IPS-18c (cell line): ENCODE results near the gene SLC25A30.
"Not testable (repeated sequence)": the region's sequence is repeated elsewhere in the genome, so short reads cannot be mapped to it uniquely, and the experiment has no call there.

Experiments
- H3K4me3 ChIP-seq: 2 replicates; pipeline ENCODE4 v1.7.0; 2013; ENCODE audit warnings: low read depth, mild to moderate bottlenecking, low read length, moderate library complexity; ENCODE audit not compliant: insufficient read depth
- H3K9me3 ChIP-seq: one replicate; pipeline ENCODE4 v1.6.1; 2013; ENCODE audit warnings: mild to moderate bottlenecking, low read length, moderate library complexity; ENCODE audit not compliant: control insufficient read depth, insufficient read depth

Gene SLC25A30

GRCh38 chr13:45403081-45403480, 15.1 kb downstream of the SLC25A30 start:
- Histone ChIP-seq H3K9me3 (no peaks in the 10 kb centered on the region), H3K4me3 (no peak overlapping the region)

- no peak overlapping the region for H3K4me3 ChIP-seq
- H3K9me3 ChIP-seq: no peaks in the 10 kb centered on the region
These were observed 15.5 kb downstream of the SLC25A30 start for GRCh38 chr13:45402641-45403040.

GRCh38 chr13:45401314-45401713, 16.9 kb downstream of the SLC25A30 start:
- H3K4me3 ChIP-seq: no peak overlapping the region
- no peaks in the 10 kb centered on the region for H3K9me3 ChIP-seq

- no peak overlapping the region for H3K4me3 ChIP-seq
- no peaks in the 10 kb centered on the region for H3K9me3 ChIP-seq
These were observed 19.3 kb downstream of the SLC25A30 start for GRCh38 chr13:45398877-45399276.

GRCh38 chr13:45396533-45397095, 21.6 kb downstream of the SLC25A30 start:
- no peaks in the 10 kb centered on the region for H3K9me3 ChIP-seq
- no peak overlapping the region for H3K4me3 ChIP-seq

GRCh38 chr13:45393941-45394570, 24.1 kb downstream of the SLC25A30 start:
- H3K9me3 ChIP-seq: no peaks in the 10 kb centered on the region
- H3K4me3 ChIP-seq: no peak overlapping the region

- no peaks in the 10 kb centered on the region for H3K9me3 ChIP-seq
- H3K4me3 ChIP-seq: no peak overlapping the region
These were observed 25.4 kb downstream of the SLC25A30 start for GRCh38 chr13:45392811-45393210.

GRCh38 chr13:45391926-45392325, 26.2 kb downstream of the SLC25A30 start:
- H3K4me3 ChIP-seq: no peak overlapping the region
- no peaks in the 10 kb centered on the region for H3K9me3 ChIP-seq

- H3K4me3 ChIP-seq, H3K9me3 ChIP-seq: not testable (repeated sequence)
These were observed 27.0 kb downstream of the SLC25A30 start for GRCh38 chr13:45391128-45391527.

- H3K4me3 ChIP-seq, H3K9me3 ChIP-seq: not testable (repeated sequence)
These were observed 27.8 kb downstream of the SLC25A30 start for GRCh38 chr13:45390348-45390747.

GRCh38 chr13:45388664-45389063, 29.5 kb downstream of the SLC25A30 start:
- no peak overlapping the region for H3K4me3 ChIP-seq
- H3K9me3 ChIP-seq: no peaks in the 10 kb centered on the region

GRCh38 chr13:45386892-45387575, 31.1 kb downstream of the SLC25A30 start:
- not testable (repeated sequence) for H3K9me3 ChIP-seq, H3K4me3 ChIP-seq

- Histone ChIP-seq H3K9me3 (no peaks in the 10 kb centered on the region), H3K4me3 (no peak overlapping the region)
These were observed 32.1 kb downstream of the SLC25A30 start for GRCh38 chr13:45385907-45386553.

- Histone ChIP-seq H3K4me3 (no peak overlapping the region), H3K9me3 (no peaks in the 10 kb centered on the region)
These were observed 32.9 kb downstream of the SLC25A30 start for GRCh38 chr13:45385320-45385719.

GRCh38 chr13:45384474-45385174, 33.5 kb downstream of the SLC25A30 start:
- H3K9me3 ChIP-seq: no peaks in the 10 kb centered on the region
- no peak overlapping the region for H3K4me3 ChIP-seq

- H3K9me3 ChIP-seq, H3K4me3 ChIP-seq: not testable (repeated sequence)
These were observed 35.4 kb downstream of the SLC25A30 start for GRCh38 chr13:45382739-45383138.

- Histone ChIP-seq H3K4me3 (no peak overlapping the region), H3K9me3 (no peaks in the 10 kb centered on the region)
These were observed 37.0 kb downstream of the SLC25A30 start for GRCh38 chr13:45381196-45381595.
